Esophagus muscularis mucosa (tissue), 4 donors: ENCODE results near the gene TXK. TPM values are rescaled to one million over a fixed set of nuclear protein-coding genes. Genes with fewer than 3 reads are reported as not detected.

Experiments
- DNase-seq: peaks from one replicate; pipeline ENCODE4 v3.0.0-alpha.2; 2017; ENCODE audit errors: extremely low spot score
- H3K27ac ChIP-seq, 4 donors: fragments of 200-600 bp; sonication (generic); replicated peaks in 1 of 4; 1 replicate in 3 of 4; 2 replicates in 1 of 4; pipeline ENCODE4 v1.5.1; 2016 to 2019; ENCODE audit warnings: mild to moderate bottlenecking in 1 of 4
- H3K27me3 ChIP-seq, 4 donors: fragments of 200-600 bp; sonication (generic); one replicate each; pipeline versions ENCODE4 v1.5.1 to v1.6.0; 2016 to 2019
- H3K36me3 ChIP-seq, 4 donors: fragments of 200-600 bp; sonication (generic); one replicate each; pipeline ENCODE4 v1.5.1; 2016 to 2019
- H3K4me1 ChIP-seq, 4 donors: fragments of 200-600 bp; sonication (generic); one replicate each; pipeline ENCODE4 v1.5.1; 2016 to 2019
- H3K4me3 ChIP-seq, 4 donors: fragments of 200-600 bp; sonication (generic); 1 replicate in 2 of 4; 2 replicates in 2 of 4; pipeline ENCODE4 v1.5.1; 2016 to 2019; ENCODE audit warnings: mild to moderate bottlenecking in 4 of 4, moderate library complexity in 1 of 4
- H3K9me3 ChIP-seq, 4 donors: fragments of 200-600 bp; sonication (generic); 1 replicate in 3 of 4; 2 replicates in 1 of 4; pipeline ENCODE4 v1.5.1; 2016 to 2019
- EP300 ChIP-seq: sonication (generic); formaldehyde crosslinking; IDR thresholded peaks from one replicate; pipeline ENCODE4 v1.6.1; 2017; ENCODE audit warnings: antibody characterized with exemption
- POLR2A ChIP-seq: fragments of 450-650 bp; IDR thresholded peaks from one replicate; pipeline ENCODE4 v1.6.1; 2017; ENCODE audit warnings: antibody characterized with exemption, moderate library complexity, mild to moderate bottlenecking, low read depth
- POLR2AphosphoS5 ChIP-seq, 2 donors: sonication (generic); formaldehyde crosslinking; IDR thresholded peaks; one replicate each; pipeline ENCODE4 v1.6.1; 2017; ENCODE audit warnings: antibody characterized with exemption in 2 of 2
- WGBS: methylation state at CpG from one replicate; pipeline ENCODE4 v1.1.5; 2018; 5-methylcytosine and 5-hydroxymethylcytosine counted together
- intact Hi-C: fragments of 100-400 bp; cut with DNase I; formaldehyde crosslinking; loops from one replicate; pipeline ENCODE4 v1.15.1; 2023
- total RNA-seq, 4 donors: library from RNA; depleted of rRNA; stranded (reverse); fragments of >200 nt; gene quantifications; one replicate each; pipeline versions ENCODE4 v1.1.0 to v1.2.1, GENCODE V29; 2016
- TF ChIP-seq, protein P1 (sequence below), 3 experiments: fragments of 200-600 bp in 2 of 3; fragments of 450-650 bp in 1 of 3; sonication (generic) in 2 of 3; IDR thresholded peaks; one replicate each; pipeline ENCODE4 v1.5.1; 2017 to 2019; ENCODE audit warnings: antibody characterized with exemption in 3 of 3, mild to moderate bottlenecking in 2 of 3, moderate library complexity in 1 of 3

The TXK gene
- total RNA-seq, 4 donors from 2014 or later = 0.92 to 2.1 (median 1.1) TPM

DNA sequence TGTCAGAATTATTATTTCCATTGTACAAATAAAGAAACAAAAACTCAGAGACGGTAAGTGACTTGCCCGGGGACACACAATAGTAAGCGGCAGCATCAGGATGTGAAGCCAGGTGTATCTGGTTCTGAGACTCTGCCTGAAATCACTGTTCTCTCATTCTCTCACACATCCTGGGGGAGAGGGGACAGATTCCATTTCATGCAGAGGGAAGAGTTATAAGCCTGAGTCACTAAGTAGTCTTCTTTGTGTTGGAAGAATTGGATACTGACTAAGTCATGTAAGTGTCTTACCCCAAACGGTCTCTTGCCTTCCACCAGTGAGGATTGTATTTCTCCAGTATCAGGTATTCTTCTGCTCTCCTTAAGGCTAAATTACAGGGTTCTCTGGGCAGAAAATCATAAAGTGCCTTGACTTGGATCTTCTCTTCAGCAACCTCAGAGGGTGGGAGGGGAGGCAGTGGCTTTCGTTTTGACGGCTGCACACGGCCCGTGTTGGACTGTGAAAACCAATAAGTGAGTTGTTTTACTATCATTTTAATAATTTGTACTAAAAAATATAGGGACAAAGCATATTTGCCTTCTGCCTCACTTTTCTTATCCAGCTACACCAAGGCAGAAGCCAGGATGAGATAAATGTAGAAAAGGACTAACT, 21.9 kb downstream of the TXK start:
- no peak for TF ChIP-seq EP300
- TF ChIP-seq POLR2A = no peak
- TF ChIP-seq, protein P1, sequence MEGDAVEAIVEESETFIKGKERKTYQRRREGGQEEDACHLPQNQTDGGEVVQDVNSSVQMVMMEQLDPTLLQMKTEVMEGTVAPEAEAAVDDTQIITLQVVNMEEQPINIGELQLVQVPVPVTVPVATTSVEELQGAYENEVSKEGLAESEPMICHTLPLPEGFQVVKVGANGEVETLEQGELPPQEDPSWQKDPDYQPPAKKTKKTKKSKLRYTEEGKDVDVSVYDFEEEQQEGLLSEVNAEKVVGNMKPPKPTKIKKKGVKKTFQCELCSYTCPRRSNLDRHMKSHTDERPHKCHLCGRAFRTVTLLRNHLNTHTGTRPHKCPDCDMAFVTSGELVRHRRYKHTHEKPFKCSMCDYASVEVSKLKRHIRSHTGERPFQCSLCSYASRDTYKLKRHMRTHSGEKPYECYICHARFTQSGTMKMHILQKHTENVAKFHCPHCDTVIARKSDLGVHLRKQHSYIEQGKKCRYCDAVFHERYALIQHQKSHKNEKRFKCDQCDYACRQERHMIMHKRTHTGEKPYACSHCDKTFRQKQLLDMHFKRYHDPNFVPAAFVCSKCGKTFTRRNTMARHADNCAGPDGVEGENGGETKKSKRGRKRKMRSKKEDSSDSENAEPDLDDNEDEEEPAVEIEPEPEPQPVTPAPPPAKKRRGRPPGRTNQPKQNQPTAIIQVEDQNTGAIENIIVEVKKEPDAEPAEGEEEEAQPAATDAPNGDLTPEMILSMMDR (IDR thresholded peaks at IDR 0.05) = no peak
- no peak for TF ChIP-seq POLR2AphosphoS5 (IDR thresholded peaks at IDR 0.05)
- Histone ChIP-seq H3K27ac (no peak overlapping the region), H3K4me3 (no peak overlapping the region), H3K4me1 (no peaks in the 10 kb centered on the region), H3K9me3 (no peaks in the 10 kb centered on the region), H3K27me3 (no peaks in the 10 kb centered on the region), H3K36me3 (no peaks in the 10 kb centered on the region)
- intact Hi-C loops = no loop called here
- no peak for DNase-seq
- WGBS = 83% methylated on average over 8 of the region's 8 CpGs

DNA sequence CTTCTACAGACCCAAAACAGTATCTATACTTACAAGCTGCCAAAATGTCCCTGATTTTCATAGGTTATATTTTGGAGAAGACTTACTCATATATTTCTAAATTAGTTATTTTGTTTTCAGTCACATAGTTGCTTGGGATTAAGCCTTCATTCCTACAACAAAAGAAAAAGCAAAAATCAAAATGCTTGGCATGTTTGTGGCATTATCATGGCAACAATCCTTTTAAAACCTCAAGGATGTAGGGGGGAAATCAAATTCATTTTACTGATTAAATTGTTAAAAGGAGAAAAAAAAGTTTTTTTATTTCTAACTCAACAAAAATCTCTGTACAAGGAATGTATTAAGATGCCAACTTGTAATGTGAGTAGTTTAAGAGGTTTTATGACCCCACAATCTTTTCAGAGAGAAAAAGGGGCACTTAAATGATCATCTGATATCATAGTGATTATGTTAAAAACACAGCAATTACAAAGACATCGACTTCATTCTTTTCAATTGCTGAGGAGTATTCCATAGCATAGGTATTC, 23.5 kb downstream of the TXK start:
- Histone ChIP-seq H3K36me3 (no peaks in the 10 kb centered on the region), H3K27me3 (no peaks in the 10 kb centered on the region), H3K4me3 (no peak overlapping the region), H3K4me1 (no peaks in the 10 kb centered on the region), H3K27ac (no peak overlapping the region), H3K9me3 (no peaks in the 10 kb centered on the region)
- intact Hi-C loops = no loop called here
- TF ChIP-seq POLR2A (no peak), POLR2AphosphoS5 (IDR thresholded peaks at IDR 0.05) (no peak), EP300 (no peak)
- TF ChIP-seq, protein P1 (IDR thresholded peaks at IDR 0.05) = no peak
- 93% methylated on average over 1 of the region's 1 CpG for WGBS
- DNase-seq = no peak

DNA sequence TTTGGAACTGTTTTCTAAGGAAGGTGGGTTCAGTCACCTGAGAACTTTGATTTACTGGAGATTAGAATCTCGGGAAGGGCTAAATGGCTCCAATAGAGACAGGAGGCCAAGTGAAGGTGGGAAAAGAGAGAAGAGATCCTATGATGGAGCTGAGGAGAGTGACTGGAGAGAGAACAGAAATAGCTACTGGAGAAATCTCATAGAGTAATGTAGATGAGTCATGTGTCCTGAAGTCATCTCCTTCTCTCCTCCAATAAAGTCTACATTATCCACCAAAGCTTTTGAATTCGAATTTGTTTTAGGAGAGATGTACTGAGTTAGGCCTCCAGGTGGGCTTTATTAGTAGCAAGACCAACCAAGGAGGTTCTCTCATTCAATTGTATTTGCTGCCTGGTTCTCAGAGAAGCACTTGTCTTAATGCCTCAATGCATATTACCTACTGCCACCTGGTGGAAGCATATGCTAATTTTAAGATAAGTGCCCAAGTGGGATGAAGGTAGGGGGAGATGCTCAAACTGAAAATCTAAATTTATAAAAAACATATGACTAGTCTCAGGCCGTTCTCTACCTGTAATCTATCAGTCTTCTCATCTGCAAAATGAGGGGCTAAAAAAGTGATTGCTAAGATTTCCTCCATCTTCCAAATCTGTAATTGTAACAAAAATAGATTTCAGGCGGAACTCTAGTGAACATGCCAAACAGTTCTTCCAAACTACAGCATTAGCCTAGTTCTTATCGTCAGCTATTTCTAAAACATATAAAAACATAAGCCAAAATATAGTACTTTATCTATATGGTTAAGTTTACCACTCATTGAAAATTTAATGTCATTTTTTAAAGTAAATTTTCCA, 24.4 kb downstream of the TXK start:
- H3K27ac ChIP-seq = no peak overlapping the region
- no peaks in the 10 kb centered on the region for H3K9me3 ChIP-seq
- H3K4me3 ChIP-seq = no peak overlapping the region
- TF ChIP-seq EP300 = no peak
- TF ChIP-seq, protein P1 (IDR thresholded peaks at IDR 0.05) = peak in 1 of 3 experiments; percentile 37
- no peaks in the 10 kb centered on the region for H3K36me3 ChIP-seq
- WGBS = 70% methylated on average over 5 of the region's 5 CpGs
- no peaks in the 10 kb centered on the region for H3K4me1 ChIP-seq
- H3K27me3 ChIP-seq = no peaks in the 10 kb centered on the region
- intact Hi-C loops = no loop called here
- no peak for DNase-seq

DNA sequence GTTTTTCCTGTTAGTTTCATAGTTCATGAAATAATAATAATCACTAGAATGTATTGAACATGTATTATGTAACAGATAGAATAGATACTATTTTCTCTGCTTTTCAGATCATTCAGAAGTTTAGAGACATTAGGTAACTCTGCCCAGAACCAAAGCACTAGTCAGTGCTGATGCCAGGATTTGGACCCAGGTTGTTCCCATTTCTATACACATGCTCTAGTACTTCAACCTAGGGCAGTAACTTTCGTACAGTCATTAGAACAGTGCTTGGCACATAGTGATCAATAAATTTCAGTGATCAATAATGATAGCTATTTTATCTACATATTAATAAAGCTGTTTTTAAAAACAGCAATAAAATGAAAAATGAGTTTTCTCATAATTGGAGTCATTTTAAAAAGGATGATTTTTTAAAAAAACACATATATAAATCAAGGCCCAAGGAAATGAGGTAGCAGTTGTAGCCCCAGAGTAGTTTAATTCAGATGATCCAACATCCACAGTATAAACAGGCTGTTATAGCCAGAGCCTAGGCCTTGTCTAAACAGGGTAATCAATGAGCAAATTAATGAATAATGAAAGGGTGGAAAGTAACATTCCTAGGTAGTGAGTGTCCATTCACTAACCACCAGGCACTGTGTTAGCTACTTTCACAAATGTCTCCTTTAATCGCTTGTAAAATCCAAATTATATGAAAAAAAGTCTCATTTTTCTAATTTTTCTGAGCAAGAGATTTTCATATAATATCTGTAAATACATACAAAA, 25.6 kb downstream of the TXK start:
- 94% methylated on average over 2 of the region's 2 CpGs for WGBS
- no peaks in the 10 kb centered on the region for H3K36me3 ChIP-seq
- intact Hi-C loops = no loop called here
- H3K4me1 ChIP-seq = no peaks in the 10 kb centered on the region
- no peak overlapping the region for H3K27ac ChIP-seq
- no peaks in the 10 kb centered on the region for H3K9me3 ChIP-seq
- no peaks in the 10 kb centered on the region for H3K27me3 ChIP-seq
- H3K4me3 ChIP-seq = no peak overlapping the region
- TF ChIP-seq POLR2A (no peak), EP300 (no peak), POLR2AphosphoS5 (IDR thresholded peaks at IDR 0.05) (no peak)
- TF ChIP-seq, protein P1 (IDR thresholded peaks at IDR 0.05) = no peak
- no peak for DNase-seq
